GM21619 (cell line): ENCODE data around the gene KIAA1958.

Experiments
- ATAC-seq: cut with Tn5 transposase; IDR thresholded peaks from one replicate; pipeline ENCODE4 v1.9.1; 2021; ENCODE audit not compliant: unreplicated experiment

The KIAA1958 gene

GRCh38 chr9:112552229-112553056 lies 65.8 kb downstream of the KIAA1958 start:
- ATAC-seq, result no peak

- ATAC-seq, result no peak
These were observed 66.7 kb downstream of the KIAA1958 start for GRCh38 chr9:112553256-112553826.

- ATAC-seq, result no peak
These were observed 67.9 kb downstream of the KIAA1958 start for GRCh38 chr9:112554516-112554915.

GRCh38 chr9:112555101-112555643 lies 68.5 kb downstream of the KIAA1958 start:
- ATAC-seq, result no peak

- ATAC-seq, result no peak
These were observed 69.3 kb downstream of the KIAA1958 start for GRCh38 chr9:112555844-112556482.

GRCh38 chr9:112556497-112557442 lies 70.1 kb downstream of the KIAA1958 start:
- no peak for ATAC-seq

- no peak for ATAC-seq
These were observed 71.8 kb downstream of the KIAA1958 start for GRCh38 chr9:112558476-112558875.

- ATAC-seq, result no peak
These were observed 72.4 kb downstream of the KIAA1958 start for GRCh38 chr9:112558978-112559377.

- ATAC-seq, result no peak
These were observed 73.2 kb downstream of the KIAA1958 start for GRCh38 chr9:112559629-112560413.

GRCh38 chr9:112562235-112562958 lies 75.8 kb downstream of the KIAA1958 start:
- ATAC-seq, result no peak

- ATAC-seq, result no peak
These were observed 82.6 kb downstream of the KIAA1958 start for GRCh38 chr9:112569186-112569585.

- ATAC-seq, result no peak
These were observed 84.1 kb downstream of the KIAA1958 start for GRCh38 chr9:112570671-112571167.

GRCh38 chr9:112571624-112572355 lies 85.2 kb downstream of the KIAA1958 start:
- ATAC-seq, result no peak

GRCh38 chr9:112572416-112572815 lies 85.8 kb downstream of the KIAA1958 start:
- ATAC-seq, result no peak

GRCh38 chr9:112574008-112574407 lies 87.4 kb downstream of the KIAA1958 start:
- no peak for ATAC-seq

GRCh38 chr9:112575107-112575506 lies 88.5 kb downstream of the KIAA1958 start:
- no peak for ATAC-seq

GRCh38 chr9:112581469-112582176 lies 95.0 kb downstream of the KIAA1958 start:
- ATAC-seq, result no peak
